Measurements from ENCODE around the gene CACNA1G. TPM values are rescaled to one million over a fixed set of nuclear protein-coding genes. Genes with fewer than 3 reads are reported as not detected.

CACNA1G gene
- total and polyA plus RNA-seq, 2 experiments from 2014 or later: 0.06 to 0.97 TPM

DNA sequence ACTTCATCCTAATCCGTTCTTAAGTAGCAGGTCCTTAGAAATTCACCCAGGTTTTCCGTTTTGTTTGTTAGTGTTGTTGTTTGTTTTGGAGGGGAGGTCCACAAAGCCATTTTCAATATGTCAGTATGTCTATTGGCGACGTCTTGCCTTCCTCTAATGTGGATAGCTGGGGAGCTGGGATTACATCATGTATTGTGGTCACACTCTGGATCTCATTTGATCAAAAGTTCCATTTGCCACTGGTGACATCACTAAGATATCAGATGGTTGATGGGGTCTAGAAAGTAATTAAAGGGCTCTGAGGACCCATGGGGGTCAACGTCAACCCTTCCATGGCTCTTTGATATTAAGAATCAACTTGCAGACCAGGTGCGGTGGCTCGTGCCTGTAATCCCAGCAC, 30.7 kb upstream of the CACNA1G start:
- Histone ChIP-seq H3K4me1 (ENCODE audit: insufficient read depth) (peaks cover 8% of the 10 kb centered on the region), H3K27ac (no peak overlapping the region), H3K4me3 (no peak overlapping the region), H4K20me1 (ENCODE audit: insufficient read depth) (no peaks in the 10 kb centered on the region), H3K9me2 (ENCODE audit: insufficient read depth) (no peaks in the 10 kb centered on the region), H3K79me2 (ENCODE audit: insufficient read depth) (no peaks in the 10 kb centered on the region), H3K4me2 (ENCODE audit: unreplicated experiment) (no peak overlapping the region), H3K36me3 (ENCODE audit: low read depth) (no peaks in the 10 kb centered on the region), H3K27me3 (replicated peaks; ENCODE audit: insufficient read depth) (peaks cover 13% of the 10 kb centered on the region), H2AFZ (no peak overlapping the region), H3K9ac (no peak overlapping the region), H3F3A (ENCODE audit: insufficient read depth) (no peaks in the 10 kb centered on the region), H3K9me3 (ENCODE audit: low read depth) (no peaks in the 10 kb centered on the region)
- 60 to 70% methylated on average over 7 of the region's 7 CpGs for WGBS, 2 experiments (ENCODE audit: low coverage in 1 of 2, low lambda C conversion rate in 2 of 2, missing lambda C conversion rate in 2 of 2)
- in situ Hi-C loops (cut with MboI): no loop called here
- TF ChIP-seq EZH2 (IDR thresholded peaks at IDR 0.05; ENCODE audit: insufficient read depth, poor library complexity, severe bottlenecking) (no peak), EZH2phosphoT487 (IDR thresholded peaks at IDR 0.05; ENCODE audit: insufficient read depth, low read depth) (no peak)
- no peak for DNase-seq

DNA sequence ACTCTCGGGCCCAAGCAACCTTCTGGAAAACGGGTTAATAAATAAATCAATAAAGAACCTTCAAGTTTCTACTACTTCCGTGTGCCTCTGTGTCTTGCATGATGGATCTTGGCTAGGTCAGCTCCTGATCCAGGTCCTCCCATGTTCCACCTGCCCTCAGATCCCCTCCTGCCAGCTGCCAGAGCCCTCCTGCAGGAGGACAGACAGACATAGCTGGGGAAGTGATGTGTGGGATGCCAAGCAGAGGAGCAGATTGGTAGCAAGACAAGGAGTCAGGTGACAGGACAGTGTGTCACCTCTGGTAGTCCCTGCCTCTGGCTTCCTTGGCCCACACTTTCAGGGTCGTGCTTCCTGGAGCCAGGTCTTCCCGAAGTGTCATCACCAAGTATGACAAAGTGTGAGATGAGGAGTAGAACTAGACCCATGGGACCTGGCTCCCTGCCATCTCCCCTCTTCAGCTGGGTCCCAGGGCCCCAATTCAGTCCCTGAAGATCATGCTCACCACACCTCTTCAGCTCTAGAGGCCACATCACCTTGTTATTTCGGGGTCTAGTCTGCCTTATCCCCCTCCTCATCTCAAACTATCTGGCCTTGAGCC, 29.0 kb upstream of the CACNA1G start:
- 39 to 43% methylated on average over 6 of the region's 6 CpGs for WGBS, 2 experiments (ENCODE audit: low coverage in 1 of 2, low lambda C conversion rate in 2 of 2, missing lambda C conversion rate in 2 of 2)
- H3K9ac ChIP-seq: no peak overlapping the region
- H4K20me1 ChIP-seq (ENCODE audit: insufficient read depth): no peaks in the 10 kb centered on the region
- H2AFZ ChIP-seq: no peak overlapping the region
- H3K4me2 ChIP-seq (ENCODE audit: unreplicated experiment): no peak overlapping the region
- H3K27ac ChIP-seq: no peak overlapping the region
- peaks cover 13% of the 10 kb centered on the region for H3K27me3 ChIP-seq (replicated peaks; ENCODE audit: insufficient read depth)
- in situ Hi-C loops (cut with MboI): no loop called here
- DNase-seq: no peak
- no peaks in the 10 kb centered on the region for H3K79me2 ChIP-seq (ENCODE audit: insufficient read depth)
- H3K9me3 ChIP-seq (ENCODE audit: low read depth): no peaks in the 10 kb centered on the region
- TF ChIP-seq EZH2phosphoT487 (IDR thresholded peaks at IDR 0.05; ENCODE audit: insufficient read depth, low read depth): no peak
- TF ChIP-seq EZH2 (IDR thresholded peaks at IDR 0.05; ENCODE audit: insufficient read depth, poor library complexity, severe bottlenecking): no peak
- H3F3A ChIP-seq (ENCODE audit: insufficient read depth): no peaks in the 10 kb centered on the region
- no peaks in the 10 kb centered on the region for H3K36me3 ChIP-seq (ENCODE audit: low read depth)
- H3K9me2 ChIP-seq (ENCODE audit: insufficient read depth): no peaks in the 10 kb centered on the region
- peaks cover 8% of the 10 kb centered on the region for H3K4me1 ChIP-seq (ENCODE audit: insufficient read depth)
- no peak overlapping the region for H3K4me3 ChIP-seq

DNA sequence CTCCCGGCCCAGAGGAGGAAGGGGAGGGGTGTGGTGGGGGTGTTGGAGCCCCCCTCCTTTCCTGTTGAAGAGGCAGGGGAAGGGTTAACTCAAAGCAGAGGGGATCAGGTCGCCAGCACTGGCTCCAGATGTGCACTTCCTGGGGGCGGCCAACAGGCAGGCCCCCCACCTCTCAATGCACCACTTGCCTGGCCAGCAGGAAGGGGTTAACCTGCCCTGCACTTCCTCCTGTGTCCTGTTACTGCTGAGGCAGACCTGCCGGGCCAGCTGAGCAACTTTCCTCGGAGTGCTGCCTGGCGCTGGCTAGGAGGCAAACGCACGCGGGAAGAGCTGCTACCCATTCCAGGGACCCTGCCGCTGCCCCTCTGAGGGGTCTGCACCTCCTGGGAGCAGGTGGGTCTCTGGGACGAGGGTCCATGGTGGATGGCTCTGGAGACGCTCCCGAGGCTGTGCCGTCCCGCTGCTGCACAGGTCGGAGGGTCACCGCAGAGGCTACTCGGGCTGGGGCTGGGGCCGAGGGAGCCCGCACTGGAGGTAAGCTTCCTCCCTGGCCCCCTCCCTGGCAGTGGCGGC, 28.0 kb upstream of the CACNA1G start, which contains the start of gene EPN3:
Gene EPN3 (plus strand): TSS at position 284 of the 573 bp plus-strand sequence. CDS start 3,822 bp downstream, outside the sequence.
- DNase-seq: peak; percentile 49
- Histone ChIP-seq H3F3A (ENCODE audit: insufficient read depth) (no peaks in the 10 kb centered on the region), H3K9me3 (ENCODE audit: low read depth) (no peaks in the 10 kb centered on the region), H3K27me3 (replicated peaks; ENCODE audit: insufficient read depth) (peaks cover 13% of the 10 kb centered on the region), H3K9me2 (ENCODE audit: insufficient read depth) (no peaks in the 10 kb centered on the region), H3K36me3 (ENCODE audit: low read depth) (no peaks in the 10 kb centered on the region), H3K4me2 (ENCODE audit: unreplicated experiment) (no peak within 1 kb of the TSS), H3K4me3 (no peak within 1 kb of the TSS), H4K20me1 (ENCODE audit: insufficient read depth) (no peaks in the 10 kb centered on the region), H3K79me2 (ENCODE audit: insufficient read depth) (no peaks in the 10 kb centered on the region), H3K27ac (no peak within 1 kb of the TSS), H3K4me1 (ENCODE audit: insufficient read depth) (peaks cover 8% of the 10 kb centered on the region), H2AFZ (no peak within 1 kb of the TSS), H3K9ac (no peak within 1 kb of the TSS)
- WGBS, 2 experiments (ENCODE audit: low coverage in 1 of 2, low lambda C conversion rate in 2 of 2, missing lambda C conversion rate in 2 of 2): 0 to 4% methylated on average over 14 to 21 of the region's 21 CpGs
- in situ Hi-C loops (cut with MboI): no loop called here
- TF ChIP-seq EZH2phosphoT487 (IDR thresholded peaks at IDR 0.05; ENCODE audit: insufficient read depth, low read depth): no peak
- TF ChIP-seq EZH2 (IDR thresholded peaks at IDR 0.05; ENCODE audit: insufficient read depth, poor library complexity, severe bottlenecking): no peak

DNA sequence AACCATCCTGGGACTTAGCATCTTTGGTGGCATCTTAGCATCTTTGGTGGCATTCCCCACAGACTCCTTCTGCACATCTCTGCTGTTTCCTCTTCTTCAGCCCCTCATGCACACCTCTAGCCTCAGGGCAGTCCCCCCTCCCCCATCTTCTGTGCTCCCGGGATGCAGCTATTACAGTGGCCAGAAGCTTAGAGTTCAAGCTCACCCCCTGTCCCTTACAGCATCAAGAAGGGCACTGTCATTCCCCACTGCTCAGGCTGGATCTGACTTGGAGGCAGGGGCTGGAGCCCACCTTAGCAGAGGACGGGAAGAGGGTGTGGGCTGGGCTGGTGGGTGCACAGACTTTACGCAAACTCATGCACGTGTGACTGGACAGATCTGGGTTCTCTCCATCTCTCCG, 27.3 kb upstream of the CACNA1G start:
- peaks cover 8% of the 10 kb centered on the region for H3K4me1 ChIP-seq (ENCODE audit: insufficient read depth)
- 5 to 7% methylated on average over 5 of the region's 5 CpGs for WGBS, 2 experiments (ENCODE audit: low coverage in 1 of 2, low lambda C conversion rate in 2 of 2, missing lambda C conversion rate in 2 of 2)
- no peak overlapping the region for H3K4me2 ChIP-seq (ENCODE audit: unreplicated experiment)
- H3K36me3 ChIP-seq (ENCODE audit: low read depth): no peaks in the 10 kb centered on the region
- no peak overlapping the region for H2AFZ ChIP-seq
- no peak for TF ChIP-seq EZH2phosphoT487 (IDR thresholded peaks at IDR 0.05; ENCODE audit: insufficient read depth, low read depth)
- TF ChIP-seq EZH2 (IDR thresholded peaks at IDR 0.05; ENCODE audit: insufficient read depth, poor library complexity, severe bottlenecking): no peak
- peaks cover 13% of the 10 kb centered on the region for H3K27me3 ChIP-seq (replicated peaks; ENCODE audit: insufficient read depth)
- H3K9ac ChIP-seq: no peak overlapping the region
- DNase-seq: no peak
- H4K20me1 ChIP-seq (ENCODE audit: insufficient read depth): no peaks in the 10 kb centered on the region
- H3K79me2 ChIP-seq (ENCODE audit: insufficient read depth): no peaks in the 10 kb centered on the region
- no peak overlapping the region for H3K4me3 ChIP-seq
- no peaks in the 10 kb centered on the region for H3K9me3 ChIP-seq (ENCODE audit: low read depth)
- H3F3A ChIP-seq (ENCODE audit: insufficient read depth): no peaks in the 10 kb centered on the region
- no peaks in the 10 kb centered on the region for H3K9me2 ChIP-seq (ENCODE audit: insufficient read depth)
- in situ Hi-C loops (cut with MboI): no loop called here
- H3K27ac ChIP-seq: no peak overlapping the region
